Neural crest cell (in vitro differentiated cells): Measurements from ENCODE around the gene GTF2IRD1. TPM values are rescaled to one million over a fixed set of nuclear protein-coding genes. Genes with fewer than 3 reads are reported as not detected.
"Not testable (repeated sequence)": the region's sequence is repeated elsewhere in the genome, so short reads cannot be mapped to it uniquely, and the experiment has no call there.

Experiments used
- DNase-seq: peaks from one replicate; pipeline ENCODE4 v3.0.0; 2021; ENCODE audit warnings: low read depth, mixed read lengths, low spot score
- H3K27ac Mint-ChIP-seq: one replicate; pipeline ENCODE4 v1.8.0; 2021; ENCODE audit warnings: mild to moderate bottlenecking, mixed read lengths; ENCODE audit not compliant: unreplicated experiment
- H3K27me3 Mint-ChIP-seq: 2 replicates; pipeline ENCODE4 v1.8.0; 2021; ENCODE audit warnings: low read depth, mild to moderate bottlenecking, mixed read lengths
- H3K36me3 Mint-ChIP-seq: 2 replicates; pipeline ENCODE4 v1.8.0; 2021; ENCODE audit warnings: low read depth, mild to moderate bottlenecking, mixed read lengths
- H3K4me1 Mint-ChIP-seq: 2 replicates; pipeline ENCODE4 v1.8.0; 2021; ENCODE audit warnings: mixed read lengths
- H3K4me3 Mint-ChIP-seq: one replicate; pipeline ENCODE4 v1.8.0; 2021; ENCODE audit warnings: mild to moderate bottlenecking, mixed read lengths
- H3K9me3 Mint-ChIP-seq: 2 replicates; pipeline ENCODE4 v1.8.0; 2021; ENCODE audit warnings: mixed read lengths
- CTCF ChIP-seq: fragments of 200-600 bp; sonication (generic); conservative IDR thresholded peaks from 2 replicates; pipeline ENCODE4 v1.5.0; 2021; ENCODE audit warnings: antibody characterized with exemption, mild to moderate bottlenecking
- total RNA-seq: library from RNA; stranded (reverse); gene quantifications from 2 replicates; pipeline ENCODE4 v1.2.1, GENCODE V29; 2021

GTF2IRD1 gene
- total RNA-seq, 1 donor from 2014 or later: 50.1 TPM

DNA sequence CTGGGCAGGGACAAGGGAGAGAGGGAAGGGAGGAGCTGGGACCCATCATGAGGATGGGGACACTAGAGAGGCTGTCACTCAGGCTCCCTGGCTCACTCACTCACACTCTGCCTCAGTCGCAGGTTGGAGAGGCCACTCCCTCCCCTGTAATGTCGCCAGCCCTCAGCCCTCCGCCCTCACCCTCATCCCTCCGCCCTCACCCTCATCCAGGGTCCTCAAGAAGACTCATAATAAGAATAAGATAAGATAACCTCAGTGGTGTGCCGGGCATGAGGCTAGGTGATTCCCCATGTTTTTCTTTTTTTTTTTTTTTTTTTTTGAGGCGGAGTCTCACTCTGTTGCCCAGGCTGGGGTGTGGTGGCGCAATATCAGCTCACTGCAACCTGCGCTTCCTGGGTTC lies 92.2 kb downstream of the GTF2IRD1 start:
- H3K36me3 Mint-ChIP-seq: peaks cover 17% of the 10 kb centered on the region
- H3K4me1 Mint-ChIP-seq: no peaks in the 10 kb centered on the region
- H3K27ac Mint-ChIP-seq: no peak overlapping the region
- no peaks in the 10 kb centered on the region for H3K9me3 Mint-ChIP-seq
- H3K27me3 Mint-ChIP-seq: no peaks in the 10 kb centered on the region
- no peak for TF ChIP-seq CTCF
- no peak overlapping the region for H3K4me3 Mint-ChIP-seq
- no peak for DNase-seq

DNA sequence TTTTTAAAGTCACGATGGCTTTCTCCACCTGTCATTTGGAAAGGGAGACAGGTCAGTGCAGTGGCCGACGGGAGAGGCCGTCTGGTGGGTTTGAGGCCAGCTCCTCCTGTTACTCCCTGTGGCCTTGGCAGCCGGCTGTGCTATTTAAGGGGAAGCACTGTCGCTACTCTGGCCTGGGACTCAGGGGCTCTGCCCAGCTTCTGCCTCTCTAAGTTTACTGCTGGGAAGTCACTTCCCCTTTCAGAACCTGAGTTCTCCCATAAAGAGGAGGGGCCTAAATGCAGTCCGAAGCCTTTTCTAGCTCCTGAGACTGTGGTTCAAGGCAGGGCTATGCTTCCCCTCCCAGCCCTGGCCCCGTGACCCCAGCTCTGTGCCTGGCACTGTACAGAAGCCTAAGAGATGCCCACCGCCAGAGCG lies 99.9 kb downstream of the GTF2IRD1 start:
- not testable (repeated sequence) for H3K4me3 Mint-ChIP-seq, H3K27ac Mint-ChIP-seq, H3K9me3 Mint-ChIP-seq, H3K4me1 Mint-ChIP-seq, DNase-seq, H3K27me3 Mint-ChIP-seq, H3K36me3 Mint-ChIP-seq

DNA sequence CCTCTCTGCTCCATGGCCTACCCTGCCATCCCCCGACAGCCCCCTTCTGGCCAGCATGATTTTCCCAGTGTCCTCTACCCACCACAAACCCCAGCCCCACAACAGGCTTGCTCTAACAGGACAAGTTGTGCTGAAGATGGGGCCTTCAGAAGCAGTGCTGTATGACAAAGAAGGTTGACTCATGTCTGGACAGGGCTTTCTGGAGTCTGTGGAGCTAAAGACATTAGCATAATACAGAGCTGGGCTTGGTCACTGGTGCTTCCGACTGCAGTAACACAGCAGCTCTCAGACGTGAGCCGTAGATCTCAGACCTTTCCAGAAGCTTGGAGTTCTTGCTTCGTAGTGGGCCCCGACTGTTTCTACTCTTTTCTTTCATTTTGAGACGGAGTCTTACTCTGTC lies 100.5 kb downstream of the GTF2IRD1 start:
- no peaks in the 10 kb centered on the region for H3K27me3 Mint-ChIP-seq

DNA sequence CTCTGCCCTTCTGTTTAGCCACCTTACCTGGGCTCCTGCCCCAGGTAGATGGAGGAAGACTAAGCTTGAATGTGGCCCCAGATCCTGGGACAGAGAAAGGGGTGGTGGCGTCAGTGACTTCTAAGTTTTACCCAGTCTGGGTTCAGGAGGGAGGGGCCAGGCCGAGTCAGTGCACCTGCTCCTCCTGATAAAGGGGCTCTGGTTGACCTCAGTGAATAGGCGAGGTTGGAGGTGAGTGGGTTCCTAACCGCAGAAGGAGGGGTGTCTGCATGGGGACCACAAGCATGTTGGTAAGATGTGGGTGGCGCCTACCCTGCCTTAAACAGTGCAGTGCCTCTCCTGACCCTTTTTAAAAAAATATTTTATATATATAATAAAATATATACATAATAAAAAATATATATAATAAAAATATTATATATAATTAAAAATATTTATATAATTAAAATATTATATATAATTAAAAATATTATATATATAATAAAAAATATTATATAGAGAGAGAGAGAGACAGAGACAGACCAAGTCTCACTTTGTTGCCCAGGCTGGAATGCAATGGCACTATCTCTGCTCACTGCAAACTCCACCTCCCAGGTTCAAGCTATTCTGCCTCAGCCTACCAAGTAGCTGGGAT lies 106.5 kb downstream of the GTF2IRD1 start:
- DNase-seq: no peak
- TF ChIP-seq CTCF: no peak
- no peaks in the 10 kb centered on the region for H3K9me3 Mint-ChIP-seq
- H3K36me3 Mint-ChIP-seq: peaks cover 12% of the 10 kb centered on the region
- H3K4me3 Mint-ChIP-seq: no peak overlapping the region
- H3K4me1 Mint-ChIP-seq: no peaks in the 10 kb centered on the region
- no peak overlapping the region for H3K27ac Mint-ChIP-seq
- H3K27me3 Mint-ChIP-seq: no peaks in the 10 kb centered on the region

More for the DNA sequence above, 100.5 kb downstream of the GTF2IRD1 start:
- DNase-seq: no peak
- Mint-ChIP-seq H3K4me3 (no peak overlapping the region), H3K36me3 (peaks cover 4% of the 10 kb centered on the region), H3K27ac (no peak overlapping the region), H3K9me3 (no peaks in the 10 kb centered on the region), H3K4me1 (no peaks in the 10 kb centered on the region)
- TF ChIP-seq CTCF: no peak

- no peak overlapping the region for H3K27ac Mint-ChIP-seq
- no peak for TF ChIP-seq CTCF
- H3K4me3 Mint-ChIP-seq: no peak overlapping the region
- H3K9me3 Mint-ChIP-seq: no peaks in the 10 kb centered on the region
- H3K27me3 Mint-ChIP-seq: no peaks in the 10 kb centered on the region
- peaks cover 15% of the 10 kb centered on the region for H3K36me3 Mint-ChIP-seq
- no peak for DNase-seq
- H3K4me1 Mint-ChIP-seq: peaks cover 4% of the 10 kb centered on the region
Observed at GRCh38 chr7:74561898-74562613, 108.3 kb downstream of the GTF2IRD1 start.

DNA sequence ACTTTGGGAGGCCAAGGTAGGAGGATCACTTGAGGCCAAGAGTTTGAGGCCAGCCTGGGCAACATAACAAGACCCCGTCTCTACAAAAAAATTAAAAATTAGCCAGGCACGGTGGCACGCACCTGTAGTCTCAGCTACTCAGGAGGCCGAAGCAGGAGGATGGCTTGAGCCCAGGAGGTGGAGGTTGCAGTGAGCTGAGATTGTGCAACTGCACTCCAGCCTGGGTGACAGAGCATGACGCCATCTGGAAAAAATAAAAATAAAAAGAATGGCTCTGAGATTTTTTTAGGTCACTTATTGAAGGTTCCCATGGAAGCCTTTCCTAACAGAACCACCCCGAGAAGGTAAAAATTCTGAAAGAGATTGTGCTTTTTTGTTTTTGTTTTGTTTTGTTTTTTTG lies 109.9 kb downstream of the GTF2IRD1 start:
- not testable (repeated sequence) for H3K27me3 Mint-ChIP-seq, DNase-seq, H3K27ac Mint-ChIP-seq, H3K4me1 Mint-ChIP-seq, H3K9me3 Mint-ChIP-seq, H3K4me3 Mint-ChIP-seq
- peaks cover 13% of the 10 kb centered on the region for H3K36me3 Mint-ChIP-seq
